Ovary (tissue), 9 donors: ENCODE data around the gene RAB40B. TPM values are rescaled to one million over a fixed set of nuclear protein-coding genes. Genes with fewer than 3 reads are reported as not detected.

Experiments
- DNase-seq, 5 donors: peaks; one replicate each; pipeline ENCODE4 v3.0.0-alpha.2; 2019 to 2020
- H3K27ac ChIP-seq, 2 donors: fragments of 200-600 bp; one replicate each; pipeline versions ENCODE4 v1.5.1 to v1.8.0; 2019 to 2022
- H3K27me3 ChIP-seq: fragments of 200-600 bp; one replicate; pipeline ENCODE4 v1.8.0; 2022
- H3K36me3 ChIP-seq: fragments of 200-600 bp; sonication (generic); one replicate; pipeline ENCODE4 v1.5.1; 2019
- H3K4me1 ChIP-seq: one replicate; pipeline ENCODE4 v1.8.1; 2013; ENCODE audit warnings: mild to moderate bottlenecking, moderate library complexity; ENCODE audit not compliant: insufficient read depth
- H3K4me3 ChIP-seq: fragments of 200-600 bp; sonication (generic); one replicate; pipeline ENCODE4 v1.5.1; 2017
- H3K9me3 ChIP-seq, 2 donors: fragments of 200-600 bp in 1 of 2; sonication (generic) in 1 of 2; one replicate each; pipeline versions ENCODE4 v1.5.1 to v1.8.1; 2013 to 2019; ENCODE audit warnings: mild to moderate bottlenecking in 1 of 2, moderate library complexity in 1 of 2
- CTCF ChIP-seq, 3 donors: fragments of 450-650 bp in 2 of 3; fragments of 200-600 bp in 1 of 3; IDR thresholded peaks; one replicate each; pipeline versions ENCODE4 v1.5.1 to v1.8.0; 2016 to 2022; ENCODE audit warnings: antibody characterized with exemption in 3 of 3, mild to moderate bottlenecking in 1 of 3
- EP300 ChIP-seq: sonication (generic); formaldehyde crosslinking; IDR thresholded peaks from one replicate; pipeline ENCODE4 v1.6.1; 2017; ENCODE audit warnings: antibody characterized with exemption
- POLR2A ChIP-seq: fragments of 450-650 bp; IDR thresholded peaks from one replicate; pipeline ENCODE4 v1.6.1; 2017; ENCODE audit warnings: antibody characterized with exemption, mild to moderate bottlenecking, moderate library complexity
- WGBS, 3 donors: extraction: QIAGEN DNeasy Blood & Tissue Kit in 1 of 3; methylation state at CpG; one replicate each; pipeline versions ENCODE4 v1.1.5 to v1.1.7; 2013 to 2017; 5-methylcytosine and 5-hydroxymethylcytosine counted together
- intact Hi-C, 4 donors: fragments of 100-400 bp; cut with DNase I; formaldehyde crosslinking; loops; one replicate each; pipeline versions ENCODE4 v1.11.0 to v1.15.1; 2022 to 2023
- polyA plus RNA-seq, 2 donors: library from polyadenylated mRNA; stranded (reverse); fragments of 200-250 nt in 1 of 2; fragments of 350-450 nt in 1 of 2; fragmentation: Illumina TruSeq in 1 of 2; extraction: RNeasy Lipid Tissue Mini Kit (QIAGEN cat#74804) in 1 of 2; gene quantifications; one replicate each; pipeline ENCODE4 v1.2.3, GENCODE V29; 2013 to 2014
- total RNA-seq, 7 donors: library from RNA; depleted of rRNA in 2 of 7; stranded (reverse); fragments of >200 nt in 2 of 7; fragmentation: NEBNext Ultra II Directional in 3 of 7; extraction: Animal tissue kit (Norgen Biotek cat#: 25700) in 3 of 7; gene quantifications; one replicate each; pipeline versions ENCODE4 v1.1.0 to v1.2.4, GENCODE V29; 2016 to 2023
- donor health status: DM: no; HTN: no; CAD: no; lungs with moderate emphysema.
- donor health status: DM: no; HTN: no; CAD: no.
- donor health status: Bipolar disorder and iron deficiency.
- donor health status: DM: yes; HTN: yes; CAD: no.
- donor health status: DM: no; HTN: no; CAD: no.
- donor health status: DM: yes; HTN: yes; CAD: no.

The RAB40B gene
- total and polyA plus RNA-seq, 9 donors = 9.2 to 25.9 (median 14.9) TPM

- no peak for DNase-seq
These were observed 68.8 kb downstream of the RAB40B start for GRCh38 chr17:82629748-82630147.

GRCh38 chr17:82627405-82627804, 71.1 kb downstream of the RAB40B start:
- DNase-seq = peak in 1 of 5 donors; percentile 50
- Histone ChIP-seq H3K4me3 (no peak overlapping the region), H3K27me3 (no peaks in the 10 kb centered on the region), H3K36me3 (no peaks in the 10 kb centered on the region), H3K9me3 (no peaks in the 10 kb centered on the region), H3K27ac (peak overlapping the region in 1 of 2 donors; percentile 62), H3K4me1 (peaks cover 11% of the 10 kb centered on the region)
- no peak for TF ChIP-seq CTCF (IDR thresholded peaks at IDR 0.05)
- TF ChIP-seq EP300 = no peak
- WGBS, 3 donors = 78 to 89% (median 79%) methylated on average over 21 of the region's 21 CpGs
- intact Hi-C loops = no loop called here

More at GRCh38 chr17:82629748-82630147, 68.8 kb downstream of the RAB40B start:
- Histone ChIP-seq H3K4me3 (no peak overlapping the region), H3K27ac (no peak overlapping the region), H3K9me3 (no peaks in the 10 kb centered on the region), H3K36me3 (no peaks in the 10 kb centered on the region), H3K27me3 (no peaks in the 10 kb centered on the region), H3K4me1 (peaks cover 15% of the 10 kb centered on the region)
- intact Hi-C loops = no loop called here
- 59 to 69% (median 68%) methylated on average over 8 of the region's 8 CpGs for WGBS, 3 donors
- TF ChIP-seq CTCF (IDR thresholded peaks at IDR 0.05) = no peak
- no peak for TF ChIP-seq EP300
- no peak for TF ChIP-seq POLR2A

GRCh38 chr17:82623707-82624106, 74.8 kb downstream of the RAB40B start:
- H3K36me3 ChIP-seq = no peaks in the 10 kb centered on the region
- no peaks in the 10 kb centered on the region for H3K9me3 ChIP-seq
- peaks cover 8% of the 10 kb centered on the region for H3K4me1 ChIP-seq
- WGBS, 3 donors = 85 to 88% (median 85%) methylated on average over 15 of the region's 15 CpGs
- no peaks in the 10 kb centered on the region for H3K27me3 ChIP-seq
- intact Hi-C loops = no loop called here
- no peak for DNase-seq
- H3K27ac ChIP-seq = no peak overlapping the region
- H3K4me3 ChIP-seq = no peak overlapping the region
- TF ChIP-seq POLR2A = no peak
- TF ChIP-seq EP300 = no peak
- no peak for TF ChIP-seq CTCF (IDR thresholded peaks at IDR 0.05)

GRCh38 chr17:82619641-82620040, 78.9 kb downstream of the RAB40B start:
- no peak for DNase-seq
- 81 to 89% (median 88%) methylated on average over 9 to 10 of the region's 10 CpGs for WGBS, 3 donors
- Histone ChIP-seq H3K27ac (no peak overlapping the region), H3K9me3 (no peaks in the 10 kb centered on the region), H3K27me3 (no peaks in the 10 kb centered on the region), H3K4me1 (no peaks in the 10 kb centered on the region), H3K4me3 (no peak overlapping the region), H3K36me3 (no peaks in the 10 kb centered on the region)
- intact Hi-C loops = no loop called here
- TF ChIP-seq CTCF (IDR thresholded peaks at IDR 0.05) = no peak
- TF ChIP-seq POLR2A = no peak
- TF ChIP-seq EP300 = no peak
